Memory B cell (primary cell): Measurements from ENCODE around the gene NT5C3B.

Source experiments
- ATAC-seq: fragments of 150-1000 bp; cut with Tn5 transposase; 2 replicates; pipeline ENCODE4 v1.10.0; 2021; ENCODE audit warnings: low read depth, mild to moderate bottlenecking, moderate library complexity
- DNase-seq, 2 donors: peaks; one replicate each; pipeline ENCODE4 v3.0.0; 2022; ENCODE audit warnings: low spot score in 2 of 2
- H3K27ac Mint-ChIP-seq: one replicate; pipeline ENCODE4 v1.8.0; 2022; ENCODE audit warnings: mild to moderate bottlenecking, moderate library complexity, mixed read lengths
- H3K27me3 Mint-ChIP-seq: one replicate; pipeline ENCODE4 v1.8.0; 2022; ENCODE audit warnings: mixed read lengths
- H3K36me3 Mint-ChIP-seq: one replicate; pipeline ENCODE4 v1.8.0; 2022; ENCODE audit warnings: mild to moderate bottlenecking, mixed read lengths
- H3K4me1 Mint-ChIP-seq: one replicate; pipeline ENCODE4 v1.8.0; 2022; ENCODE audit warnings: mixed read lengths
- H3K4me3 Mint-ChIP-seq: one replicate; pipeline ENCODE4 v1.8.0; 2022; ENCODE audit warnings: mild to moderate bottlenecking, moderate library complexity, mixed read lengths
- H3K9me3 Mint-ChIP-seq: one replicate; pipeline ENCODE4 v1.8.0; 2022; ENCODE audit warnings: mixed read lengths

Gene NT5C3B

GRCh38 chr17:41793784-41794539 is 42.1 kb downstream of the NT5C3B start:
- no peaks in the 10 kb centered on the region for H3K9me3 Mint-ChIP-seq
- H3K36me3 Mint-ChIP-seq = no peaks in the 10 kb centered on the region
- DNase-seq (no peak), ATAC-seq (no peak)
- peaks cover 1% of the 10 kb centered on the region for H3K27me3 Mint-ChIP-seq
- no peak overlapping the region for H3K27ac Mint-ChIP-seq
- no peak overlapping the region for H3K4me3 Mint-ChIP-seq
- H3K4me1 Mint-ChIP-seq = no peaks in the 10 kb centered on the region

GRCh38 chr17:41792845-41793783 is 42.9 kb downstream of the NT5C3B start:
- Mint-ChIP-seq H3K4me1 (peaks cover 2% of the 10 kb centered on the region), H3K4me3 (no peak overlapping the region), H3K27ac (no peak overlapping the region), H3K36me3 (no peaks in the 10 kb centered on the region), H3K9me3 (no peaks in the 10 kb centered on the region), H3K27me3 (peaks cover 4% of the 10 kb centered on the region)
- ATAC-seq (no peak), DNase-seq (no peak)

- H3K9me3 Mint-ChIP-seq = no peaks in the 10 kb centered on the region
- H3K4me1 Mint-ChIP-seq = peaks cover 15% of the 10 kb centered on the region
- no peaks in the 10 kb centered on the region for H3K36me3 Mint-ChIP-seq
- no peak for ATAC-seq
- no peak for DNase-seq
- peaks cover 10% of the 10 kb centered on the region for H3K27me3 Mint-ChIP-seq
- H3K27ac Mint-ChIP-seq = no peak overlapping the region
- H3K4me3 Mint-ChIP-seq = peak overlapping the region; percentile 74
Observed at GRCh38 chr17:41787021-41787418, 49.0 kb downstream of the NT5C3B start.

GRCh38 chr17:41786227-41787020 is 49.6 kb downstream of the NT5C3B start, which contains the start of gene JUP:
Gene JUP, minus strand, starts transcription at chr17:41786711. Its CDS starts 14,857 bp downstream, at chr17:41771854.
- ATAC-seq (peak; percentile 89), DNase-seq (peak; percentile 93 to 99)
- peak within 1 kb of the TSS; percentile 74 for H3K4me3 Mint-ChIP-seq
- no peaks in the 10 kb centered on the region for H3K9me3 Mint-ChIP-seq
- H3K27me3 Mint-ChIP-seq = peaks cover 15% of the 10 kb centered on the region
- H3K27ac Mint-ChIP-seq = no peak within 1 kb of the TSS
- H3K36me3 Mint-ChIP-seq = no peaks in the 10 kb centered on the region
- H3K4me1 Mint-ChIP-seq = peaks cover 15% of the 10 kb centered on the region

- H3K36me3 Mint-ChIP-seq = no peaks in the 10 kb centered on the region
- H3K27ac Mint-ChIP-seq = no peak overlapping the region
- peaks cover 15% of the 10 kb centered on the region for H3K4me1 Mint-ChIP-seq
- no peaks in the 10 kb centered on the region for H3K9me3 Mint-ChIP-seq
- peak overlapping the region; percentile 74 for H3K4me3 Mint-ChIP-seq
- DNase-seq (peak in 1 of 2 donors; percentile 37), ATAC-seq (peak; percentile 3)
- peaks cover 15% of the 10 kb centered on the region for H3K27me3 Mint-ChIP-seq
Observed at GRCh38 chr17:41785859-41786226, 50.2 kb downstream of the NT5C3B start.

- DNase-seq = peak in 1 of 2 donors; percentile 32
- no peak for ATAC-seq
- no peaks in the 10 kb centered on the region for H3K9me3 Mint-ChIP-seq
- H3K4me1 Mint-ChIP-seq = peaks cover 15% of the 10 kb centered on the region
- H3K36me3 Mint-ChIP-seq = peaks cover 2% of the 10 kb centered on the region
- peak overlapping the region; percentile 74 for H3K4me3 Mint-ChIP-seq
- H3K27me3 Mint-ChIP-seq = peaks cover 16% of the 10 kb centered on the region
- H3K27ac Mint-ChIP-seq = no peak overlapping the region
Observed at GRCh38 chr17:41785091-41785858, 50.8 kb downstream of the NT5C3B start.

- Mint-ChIP-seq H3K27ac (no peak overlapping the region), H3K4me3 (peak overlapping the region; percentile 74)
- no peak for DNase-seq
Observed at GRCh38 chr17:41784207-41784744, 51.8 kb downstream of the NT5C3B start.

GRCh38 chr17:41782142-41782541 is 53.9 kb downstream of the NT5C3B start:
- H3K27me3 Mint-ChIP-seq = peaks cover 14% of the 10 kb centered on the region
- peaks cover 14% of the 10 kb centered on the region for H3K4me1 Mint-ChIP-seq

More at GRCh38 chr17:41784207-41784744, 51.8 kb downstream of the NT5C3B start:
- peaks cover 15% of the 10 kb centered on the region for H3K4me1 Mint-ChIP-seq
- peaks cover 2% of the 10 kb centered on the region for H3K36me3 Mint-ChIP-seq
- peaks cover 16% of the 10 kb centered on the region for H3K27me3 Mint-ChIP-seq
- H3K9me3 Mint-ChIP-seq = no peaks in the 10 kb centered on the region
- no peak for ATAC-seq

GRCh38 chr17:41781404-41782110 is 54.5 kb downstream of the NT5C3B start:
- peaks cover 14% of the 10 kb centered on the region for H3K4me1 Mint-ChIP-seq
- H3K36me3 Mint-ChIP-seq = peaks cover 2% of the 10 kb centered on the region
- H3K27me3 Mint-ChIP-seq = peaks cover 14% of the 10 kb centered on the region
- no peak overlapping the region for H3K27ac Mint-ChIP-seq
- no peaks in the 10 kb centered on the region for H3K9me3 Mint-ChIP-seq
- DNase-seq (no peak), ATAC-seq (no peak)
- no peak overlapping the region for H3K4me3 Mint-ChIP-seq

More at GRCh38 chr17:41782142-41782541, 53.9 kb downstream of the NT5C3B start:
- ATAC-seq (no peak), DNase-seq (no peak)
- Mint-ChIP-seq H3K4me3 (no peak overlapping the region), H3K36me3 (peaks cover 2% of the 10 kb centered on the region), H3K27ac (no peak overlapping the region), H3K9me3 (no peaks in the 10 kb centered on the region)

- peaks cover 16% of the 10 kb centered on the region for H3K27me3 Mint-ChIP-seq
- ATAC-seq (no peak), DNase-seq (no peak)
- H3K27ac Mint-ChIP-seq = no peak overlapping the region
- no peaks in the 10 kb centered on the region for H3K9me3 Mint-ChIP-seq
- H3K4me3 Mint-ChIP-seq = no peak overlapping the region
- H3K36me3 Mint-ChIP-seq = peaks cover 2% of the 10 kb centered on the region
- peaks cover 15% of the 10 kb centered on the region for H3K4me1 Mint-ChIP-seq
Observed at GRCh38 chr17:41779954-41780353, 56.1 kb downstream of the NT5C3B start.

- H3K4me3 Mint-ChIP-seq = no peak overlapping the region
- no peaks in the 10 kb centered on the region for H3K9me3 Mint-ChIP-seq
- H3K27ac Mint-ChIP-seq = no peak overlapping the region
- no peak for ATAC-seq
- H3K36me3 Mint-ChIP-seq = peaks cover 2% of the 10 kb centered on the region
- peaks cover 10% of the 10 kb centered on the region for H3K4me1 Mint-ChIP-seq
- no peak for DNase-seq
- peaks cover 15% of the 10 kb centered on the region for H3K27me3 Mint-ChIP-seq
Observed at GRCh38 chr17:41777574-41778188, 58.4 kb downstream of the NT5C3B start.

GRCh38 chr17:41777157-41777573 is 58.9 kb downstream of the NT5C3B start:
- H3K27me3 Mint-ChIP-seq = peaks cover 11% of the 10 kb centered on the region
- no peak overlapping the region for H3K4me3 Mint-ChIP-seq
- H3K9me3 Mint-ChIP-seq = no peaks in the 10 kb centered on the region
- ATAC-seq (no peak), DNase-seq (no peak)
- peaks cover 2% of the 10 kb centered on the region for H3K36me3 Mint-ChIP-seq
- peaks cover 7% of the 10 kb centered on the region for H3K4me1 Mint-ChIP-seq
- no peak overlapping the region for H3K27ac Mint-ChIP-seq
